ENCODE data around the gene NCAPD3.
"Not testable (repeated sequence)": the region's sequence is repeated elsewhere in the genome, so short reads cannot be mapped to it uniquely, and the experiment has no call there.

NCAPD3 gene, protein sequence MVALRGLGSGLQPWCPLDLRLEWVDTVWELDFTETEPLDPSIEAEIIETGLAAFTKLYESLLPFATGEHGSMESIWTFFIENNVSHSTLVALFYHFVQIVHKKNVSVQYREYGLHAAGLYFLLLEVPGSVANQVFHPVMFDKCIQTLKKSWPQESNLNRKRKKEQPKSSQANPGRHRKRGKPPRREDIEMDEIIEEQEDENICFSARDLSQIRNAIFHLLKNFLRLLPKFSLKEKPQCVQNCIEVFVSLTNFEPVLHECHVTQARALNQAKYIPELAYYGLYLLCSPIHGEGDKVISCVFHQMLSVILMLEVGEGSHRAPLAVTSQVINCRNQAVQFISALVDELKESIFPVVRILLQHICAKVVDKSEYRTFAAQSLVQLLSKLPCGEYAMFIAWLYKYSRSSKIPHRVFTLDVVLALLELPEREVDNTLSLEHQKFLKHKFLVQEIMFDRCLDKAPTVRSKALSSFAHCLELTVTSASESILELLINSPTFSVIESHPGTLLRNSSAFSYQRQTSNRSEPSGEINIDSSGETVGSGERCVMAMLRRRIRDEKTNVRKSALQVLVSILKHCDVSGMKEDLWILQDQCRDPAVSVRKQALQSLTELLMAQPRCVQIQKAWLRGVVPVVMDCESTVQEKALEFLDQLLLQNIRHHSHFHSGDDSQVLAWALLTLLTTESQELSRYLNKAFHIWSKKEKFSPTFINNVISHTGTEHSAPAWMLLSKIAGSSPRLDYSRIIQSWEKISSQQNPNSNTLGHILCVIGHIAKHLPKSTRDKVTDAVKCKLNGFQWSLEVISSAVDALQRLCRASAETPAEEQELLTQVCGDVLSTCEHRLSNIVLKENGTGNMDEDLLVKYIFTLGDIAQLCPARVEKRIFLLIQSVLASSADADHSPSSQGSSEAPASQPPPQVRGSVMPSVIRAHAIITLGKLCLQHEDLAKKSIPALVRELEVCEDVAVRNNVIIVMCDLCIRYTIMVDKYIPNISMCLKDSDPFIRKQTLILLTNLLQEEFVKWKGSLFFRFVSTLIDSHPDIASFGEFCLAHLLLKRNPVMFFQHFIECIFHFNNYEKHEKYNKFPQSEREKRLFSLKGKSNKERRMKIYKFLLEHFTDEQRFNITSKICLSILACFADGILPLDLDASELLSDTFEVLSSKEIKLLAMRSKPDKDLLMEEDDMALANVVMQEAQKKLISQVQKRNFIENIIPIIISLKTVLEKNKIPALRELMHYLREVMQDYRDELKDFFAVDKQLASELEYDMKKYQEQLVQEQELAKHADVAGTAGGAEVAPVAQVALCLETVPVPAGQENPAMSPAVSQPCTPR (N-terminal part only)

DNA sequence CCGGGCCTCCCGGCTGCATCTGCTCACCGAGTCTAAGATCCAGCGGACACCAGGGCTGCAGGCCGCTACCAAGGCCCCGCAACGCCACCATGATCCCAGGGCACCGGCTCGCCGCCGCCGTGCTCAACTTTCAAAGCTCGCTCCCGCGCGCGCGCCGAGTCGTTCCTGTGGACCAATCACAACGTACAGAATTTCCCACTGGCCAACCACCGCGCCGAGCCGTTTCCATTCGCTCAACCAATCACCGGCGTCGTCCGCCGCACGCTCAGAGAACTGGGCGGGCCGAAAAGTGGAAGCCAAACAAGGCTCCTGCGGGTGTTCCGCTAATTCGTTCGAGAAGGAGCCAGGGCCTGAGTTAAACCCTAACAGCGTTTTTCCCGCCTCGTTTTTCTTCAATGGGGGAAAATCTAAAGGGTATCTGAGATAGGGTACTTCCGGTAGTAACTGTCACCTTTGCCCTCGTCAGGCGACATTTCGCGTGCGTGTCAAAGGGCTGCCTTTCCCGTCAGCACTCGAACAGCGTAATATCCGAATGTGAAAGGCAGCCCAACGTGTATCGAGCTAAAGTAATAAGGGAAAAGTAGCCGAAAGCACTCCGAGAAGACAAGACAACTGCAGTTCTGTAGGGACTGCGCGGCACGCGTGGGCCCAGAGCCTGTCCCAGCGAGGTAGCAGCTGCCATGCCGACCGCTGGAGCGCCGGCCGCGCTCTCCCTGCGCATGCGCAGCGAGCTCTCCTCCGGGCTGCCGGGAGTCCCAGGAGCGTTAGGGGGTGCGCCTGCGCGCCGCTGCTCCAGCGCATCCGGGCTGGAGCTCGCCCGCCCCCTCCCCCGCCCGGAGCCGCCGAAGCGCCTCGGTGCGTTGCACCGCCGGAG, at the start of gene NCAPD3, which contains the start of gene VPS26B:
Gene NCAPD3, minus strand, starts transcription at position 132 of the 874 bp plus-strand sequence. Its CDS starts 41 bp downstream, at position 91.
Gene VPS26B, plus strand, starts transcription at position 836 of the 874 bp plus-strand sequence. CDS start 452 bp downstream, outside the sequence.
- DNase-seq, result peak; percentile 99

DNA sequence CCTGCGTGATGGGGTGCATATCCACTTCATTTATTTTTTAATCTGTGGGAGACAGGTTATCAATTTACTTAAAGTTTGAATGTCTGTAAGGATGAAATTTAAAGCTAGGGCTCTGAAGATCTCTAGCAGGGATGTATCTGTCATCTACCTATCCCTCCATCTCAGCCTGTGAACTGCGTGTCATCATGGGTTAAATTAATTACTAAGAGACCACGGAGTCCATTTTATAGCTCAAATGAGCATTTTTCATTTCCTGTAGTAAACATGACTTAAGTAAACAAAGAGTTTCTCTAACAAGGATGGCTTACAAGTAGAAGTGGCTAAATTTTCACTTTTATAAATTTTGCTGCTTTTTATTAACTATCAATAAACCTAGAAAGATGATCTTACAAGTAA, 49.5 kb upstream of the NCAPD3 start:
- no peak for DNase-seq

DNA sequence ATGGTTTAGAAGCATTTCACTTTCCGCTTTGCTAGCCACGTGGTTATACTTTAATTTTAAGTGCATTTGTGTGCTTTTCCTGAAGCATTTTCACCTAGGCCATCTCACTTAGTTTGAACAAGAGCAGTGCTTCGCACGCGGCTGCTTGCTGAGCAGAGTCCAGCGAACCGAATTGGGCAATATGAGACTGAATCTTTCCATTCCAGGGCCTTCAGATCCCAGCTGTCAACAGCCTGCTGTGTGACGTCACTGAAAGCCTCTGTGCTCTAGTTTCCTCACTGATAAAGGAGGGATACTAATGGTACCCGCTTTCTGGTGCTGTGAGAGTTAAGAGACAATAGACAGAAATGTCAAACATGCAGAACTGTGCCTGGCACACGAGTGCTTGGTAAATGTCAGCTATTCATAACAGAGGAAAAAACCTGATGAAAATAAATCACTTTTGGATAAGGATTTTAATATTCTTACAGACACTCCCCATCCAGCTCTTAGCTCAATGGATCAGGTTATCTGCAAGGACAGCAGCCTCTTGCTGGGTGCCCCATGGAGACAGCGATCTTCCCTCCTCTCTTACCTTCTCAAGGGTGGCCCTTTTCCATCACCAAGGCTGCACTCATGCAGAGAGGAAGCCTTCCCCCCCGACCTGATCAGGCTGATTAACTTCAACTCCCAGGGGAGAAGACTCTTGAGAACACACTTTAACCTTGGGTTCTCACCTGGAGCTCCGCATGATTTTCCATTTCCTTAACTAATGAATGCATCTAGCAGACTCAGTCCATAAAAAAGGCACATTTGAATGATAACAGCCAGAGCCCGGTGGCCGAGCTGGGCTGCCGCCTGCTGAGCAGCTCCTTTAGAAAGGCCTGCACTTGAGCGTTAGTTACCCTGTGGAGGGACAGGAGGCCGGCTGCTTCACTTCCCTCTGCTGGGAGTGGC, 48.9 kb upstream of the NCAPD3 start:
- peak; percentile 76 for DNase-seq

DNA sequence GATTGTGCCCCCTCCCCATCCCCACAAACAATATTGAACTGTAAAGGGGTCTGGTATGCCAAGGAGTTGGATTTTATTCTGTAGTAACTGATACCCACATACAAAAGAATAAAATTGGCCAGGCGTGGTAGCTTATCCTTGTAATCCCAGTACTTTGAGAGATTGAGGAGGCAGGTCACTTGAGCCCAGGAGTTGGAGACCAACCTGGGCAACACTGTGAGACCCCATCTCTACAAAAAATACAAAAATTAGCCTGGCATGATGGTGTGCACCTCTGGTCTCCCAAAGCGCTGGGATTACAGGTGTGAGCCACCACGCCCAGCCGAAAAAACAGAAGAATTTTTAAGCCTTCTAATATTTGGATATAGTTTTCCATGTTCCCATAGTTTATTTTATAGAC, 48.2 kb upstream of the NCAPD3 start:
- no peak for DNase-seq

DNA sequence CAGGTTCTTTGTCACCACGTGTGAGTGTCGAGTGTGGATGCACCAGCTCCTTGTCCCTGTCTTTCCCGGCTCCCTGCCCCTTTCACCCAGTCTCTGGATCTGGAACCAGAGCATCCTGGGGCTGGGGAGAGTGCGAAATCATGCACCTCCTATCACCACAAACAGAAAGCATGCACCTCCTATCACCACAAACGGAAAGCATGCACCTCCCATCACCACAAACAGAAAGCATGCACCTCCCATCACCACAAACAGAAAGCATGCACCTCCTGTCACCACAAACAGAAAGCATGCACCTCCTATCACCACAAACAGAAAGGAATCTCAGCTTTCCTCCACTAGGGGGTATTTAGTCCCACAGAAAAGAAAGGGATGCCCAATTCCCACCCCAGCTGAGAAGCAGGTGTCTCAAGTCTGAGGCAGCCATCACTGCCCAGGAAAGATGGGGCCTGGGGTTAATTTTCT, 46.5 kb upstream of the NCAPD3 start:
- peak; percentile 39 for DNase-seq

DNA sequence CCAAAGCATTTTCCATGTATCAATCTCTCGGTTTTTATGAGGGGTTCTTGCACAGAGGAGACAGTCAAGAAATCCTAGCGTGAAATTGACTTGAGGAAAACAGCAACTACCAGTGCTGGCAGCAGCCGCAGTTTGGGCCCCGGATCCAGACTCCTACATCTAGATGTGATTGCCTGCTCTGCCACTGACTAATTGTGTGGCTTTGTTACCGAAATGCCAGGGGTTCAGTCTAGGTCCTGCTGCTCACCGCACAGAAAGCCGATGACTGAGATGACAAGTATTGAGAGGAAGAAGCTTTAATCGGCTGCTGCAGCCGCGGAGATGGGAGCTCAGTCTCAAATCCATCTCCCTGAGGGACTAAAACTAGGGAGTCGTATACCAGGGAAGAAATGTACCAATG, 44.2 kb upstream of the NCAPD3 start:
- no peak for DNase-seq

DNA sequence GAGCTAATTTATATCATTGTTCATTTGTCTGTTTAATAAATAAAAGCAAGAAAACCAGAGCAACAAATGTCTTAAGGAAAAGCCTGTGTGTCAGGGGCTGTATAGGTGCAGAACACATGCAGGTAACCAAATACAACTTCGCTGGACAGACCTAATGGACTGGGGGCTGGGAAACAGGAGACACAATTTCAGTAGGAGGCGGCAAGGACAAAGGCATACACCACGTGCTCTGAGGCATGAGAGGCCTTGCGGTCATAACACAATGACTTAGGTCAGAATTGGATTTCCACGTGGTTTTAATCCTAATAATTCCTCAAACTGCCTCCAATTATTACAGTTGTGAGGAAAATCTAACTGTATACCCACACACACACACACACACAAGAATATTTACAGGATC, 43.7 kb upstream of the NCAPD3 start:
- no peak for DNase-seq

DNA sequence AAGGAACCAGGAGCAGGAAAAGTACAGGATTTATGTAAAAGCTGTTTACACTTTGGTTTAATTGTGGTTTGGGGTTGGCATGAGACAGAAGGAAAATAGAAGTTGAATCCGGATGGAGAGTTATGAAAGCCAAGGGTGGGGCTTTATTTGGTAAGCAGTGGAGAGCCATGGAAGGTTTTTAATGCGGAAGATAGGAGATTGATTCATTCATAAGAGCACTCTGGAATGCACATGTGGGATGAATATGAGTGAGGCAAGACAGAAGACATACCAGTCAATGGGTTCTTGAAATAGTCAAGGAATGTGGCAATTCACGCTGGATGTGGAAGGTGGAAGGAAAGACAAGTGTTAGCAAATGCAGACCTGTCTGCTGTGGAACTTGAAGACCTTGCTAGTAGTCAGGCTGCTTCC, 43.1 kb upstream of the NCAPD3 start:
- no peak for DNase-seq

DNA sequence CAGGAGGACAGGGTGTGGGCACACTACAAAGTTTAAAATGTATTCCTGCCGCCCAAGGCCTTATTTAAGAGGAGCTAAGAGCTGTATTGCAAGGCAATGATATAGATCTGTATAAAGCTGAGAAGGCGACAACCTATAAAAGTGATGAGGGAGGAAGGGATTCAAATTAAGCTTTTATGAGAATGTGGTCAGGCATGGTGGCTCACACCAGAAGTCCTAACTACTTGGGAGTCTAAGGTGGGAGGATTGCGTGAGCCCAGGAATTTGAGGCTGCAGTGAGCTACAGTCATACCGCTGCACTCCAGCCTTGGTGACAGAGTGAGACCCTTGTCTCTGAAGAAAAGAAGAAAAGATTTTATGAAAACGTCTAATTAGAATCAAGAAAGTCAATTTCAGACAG, 42.7 kb upstream of the NCAPD3 start:
- DNase-seq, result no peak

DNA sequence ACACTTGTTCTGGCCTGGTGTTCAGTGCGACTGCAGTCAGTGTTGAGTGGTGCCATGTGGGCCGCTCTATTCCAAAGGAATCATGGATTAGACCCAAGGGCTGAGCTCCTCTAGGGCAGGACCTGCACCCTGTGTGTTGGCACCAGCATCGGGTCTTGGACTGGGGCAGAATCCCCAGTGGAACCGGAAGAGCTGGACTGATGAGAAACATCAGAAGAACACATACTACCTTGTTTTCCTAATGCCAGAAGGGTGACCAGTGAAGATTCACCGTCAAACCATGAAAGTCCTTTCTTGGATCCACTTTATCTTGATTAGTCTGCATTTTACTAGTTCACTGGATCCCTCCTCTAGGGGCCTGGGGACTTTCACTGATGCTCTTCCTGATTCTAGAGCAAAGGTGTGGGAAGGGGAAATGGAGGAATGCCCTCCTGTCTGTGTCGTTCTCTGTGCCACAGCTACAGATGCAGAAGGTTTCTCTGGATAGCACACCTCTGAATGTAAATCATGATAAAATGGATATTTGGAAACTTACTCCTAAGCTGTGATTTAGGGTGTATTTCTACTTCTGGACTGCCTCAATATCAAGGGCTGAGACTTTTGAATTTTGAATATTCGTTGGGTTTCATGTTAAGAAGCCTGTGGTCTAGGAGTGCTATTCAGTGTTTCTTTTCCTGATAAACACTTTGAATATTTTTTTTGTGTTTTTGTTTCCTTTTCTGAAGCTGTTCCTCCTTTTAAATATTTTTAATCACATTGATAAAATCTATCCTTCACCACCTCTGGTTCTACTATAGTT, 41.4 kb upstream of the NCAPD3 start:
- no peak for DNase-seq

DNA sequence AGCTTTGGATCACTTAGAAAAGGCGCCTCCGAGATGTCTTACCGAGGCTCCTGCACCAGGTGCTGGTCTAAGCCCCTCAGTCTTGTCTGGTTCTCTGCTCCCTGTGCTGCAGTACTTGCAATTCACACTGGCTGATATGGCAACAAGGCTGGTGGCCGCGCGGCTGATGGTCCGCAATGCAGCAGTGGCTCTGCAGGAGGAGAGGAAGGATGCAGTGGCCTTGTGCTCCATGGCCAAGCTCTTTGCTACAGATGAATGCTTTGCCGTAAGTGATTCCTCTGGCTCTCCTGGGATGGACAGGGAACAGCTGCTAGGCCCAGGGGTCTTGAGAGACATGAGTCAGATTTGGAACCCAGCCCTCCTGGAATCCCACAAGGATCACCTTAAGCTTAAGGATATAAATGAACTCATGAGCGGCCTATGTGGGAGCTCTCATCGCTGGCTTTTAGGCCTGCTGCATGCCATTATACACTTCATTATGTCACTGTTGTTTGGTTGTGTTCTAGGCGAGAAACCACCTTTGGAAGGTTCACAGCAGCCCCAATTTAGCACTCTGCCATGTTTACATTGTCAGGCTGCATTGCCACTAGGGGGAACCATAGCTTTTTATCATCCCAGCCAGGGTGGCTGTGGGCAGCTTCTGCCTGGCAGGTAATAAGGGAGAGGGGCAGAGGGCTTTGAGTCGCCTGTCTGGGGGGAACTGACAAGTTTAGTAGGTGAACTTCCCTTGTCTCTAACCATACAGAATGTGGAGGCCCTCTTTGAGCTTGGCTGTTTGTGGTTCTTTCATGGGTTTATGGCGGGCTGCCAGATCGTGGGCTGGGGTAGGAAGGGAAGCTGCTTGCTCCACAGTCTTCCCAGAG, 38.1 kb upstream of the NCAPD3 start:
- DNase-seq, result no peak

DNA sequence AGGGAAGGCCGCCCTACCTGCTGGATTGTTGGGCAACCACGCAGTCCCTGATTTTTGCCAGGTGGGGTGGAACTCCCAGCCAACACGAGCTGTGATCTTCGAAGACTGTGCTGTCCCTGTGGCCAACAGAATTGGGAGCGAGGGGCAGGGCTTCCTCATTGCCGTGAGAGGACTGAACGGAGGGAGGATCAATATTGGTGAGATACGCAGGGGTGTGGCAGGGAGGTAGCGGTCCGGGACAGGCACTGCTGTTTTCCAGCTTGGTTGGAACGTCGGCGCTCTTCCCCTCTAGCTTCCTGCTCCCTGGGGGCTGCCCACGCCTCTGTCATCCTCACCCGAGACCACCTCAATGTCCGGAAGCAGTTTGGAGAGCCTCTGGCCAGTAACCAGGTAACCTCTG, 37.2 kb upstream of the NCAPD3 start:
- DNase-seq, result no peak

DNA sequence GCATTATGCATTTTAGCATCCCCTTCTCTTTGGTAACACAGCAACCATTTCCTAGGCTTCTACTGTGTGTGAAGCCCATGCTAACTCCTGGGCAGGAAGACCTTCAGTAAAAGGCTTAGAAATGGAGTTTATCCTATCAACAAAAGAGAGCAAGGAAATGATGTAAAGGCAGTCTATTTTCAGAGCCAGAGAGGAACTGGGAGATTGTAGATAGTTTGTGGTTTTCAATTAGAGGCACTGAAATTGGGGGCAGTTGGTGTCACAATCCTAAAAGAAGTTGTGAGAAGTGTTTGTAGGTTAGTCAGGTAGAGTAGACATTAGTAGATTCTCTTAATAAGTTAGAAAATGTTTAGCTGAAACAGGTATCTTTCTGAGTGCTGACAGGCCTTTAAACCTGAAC, 36.7 kb upstream of the NCAPD3 start:
- no peak for DNase-seq

DNA sequence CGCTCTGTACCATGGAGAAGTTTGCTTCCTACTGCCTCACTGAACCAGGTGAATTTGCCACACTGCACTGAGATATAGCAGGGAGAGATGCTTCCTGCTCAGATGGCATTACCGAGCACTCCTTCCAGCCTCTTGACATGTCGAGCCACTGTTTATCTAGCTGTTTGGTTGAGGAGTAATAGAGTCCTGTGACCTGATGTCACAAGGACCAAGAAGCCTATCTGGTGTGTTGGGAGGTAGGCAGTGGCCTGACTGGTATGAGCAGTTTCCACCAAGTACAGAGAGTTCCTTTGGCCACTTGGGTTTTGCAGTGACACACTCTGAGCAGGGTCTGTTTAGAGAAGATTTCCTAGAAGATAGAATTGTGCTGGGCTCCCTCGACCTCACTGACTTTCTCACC, 34.8 kb upstream of the NCAPD3 start:
- no peak for DNase-seq

DNA sequence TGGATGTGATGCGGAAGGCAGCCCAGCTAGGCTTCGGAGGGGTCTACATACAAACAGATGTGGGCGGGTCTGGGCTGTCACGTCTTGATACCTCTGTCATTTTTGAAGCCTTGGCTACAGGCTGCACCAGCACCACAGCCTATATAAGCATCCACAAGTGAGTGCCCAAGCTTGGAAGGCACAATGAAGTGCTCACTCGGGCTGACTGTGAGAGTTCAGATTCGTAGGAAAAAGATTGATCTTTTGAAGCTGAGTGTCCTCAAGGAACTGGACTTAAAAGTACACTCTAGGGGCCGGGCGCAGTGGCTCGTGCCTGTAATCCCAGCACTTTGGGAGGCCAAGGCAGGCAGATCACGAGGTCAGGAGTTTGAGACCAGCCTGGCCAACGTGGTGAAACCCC, 33.3 kb upstream of the NCAPD3 start:
- DNase-seq, result no peak

DNA sequence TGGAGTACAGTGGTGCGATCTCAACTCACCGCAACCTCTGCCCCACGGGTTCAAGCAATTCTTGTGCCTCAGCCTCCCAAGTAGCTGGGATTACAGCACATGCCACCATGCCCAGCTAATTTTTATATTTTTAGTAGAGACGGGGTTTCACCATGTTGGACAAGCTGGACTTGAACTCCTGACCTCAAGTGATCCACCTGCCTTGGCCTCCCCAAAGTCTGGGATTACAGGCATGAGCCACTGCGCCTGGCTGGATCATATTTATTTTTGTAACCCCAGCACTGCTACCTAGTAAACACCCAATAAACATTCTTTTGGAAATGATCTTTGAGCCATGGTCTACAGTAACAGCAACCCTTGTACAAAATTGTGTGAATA, 31.4 kb upstream of the NCAPD3 start:
- not testable (repeated sequence) for DNase-seq

DNA sequence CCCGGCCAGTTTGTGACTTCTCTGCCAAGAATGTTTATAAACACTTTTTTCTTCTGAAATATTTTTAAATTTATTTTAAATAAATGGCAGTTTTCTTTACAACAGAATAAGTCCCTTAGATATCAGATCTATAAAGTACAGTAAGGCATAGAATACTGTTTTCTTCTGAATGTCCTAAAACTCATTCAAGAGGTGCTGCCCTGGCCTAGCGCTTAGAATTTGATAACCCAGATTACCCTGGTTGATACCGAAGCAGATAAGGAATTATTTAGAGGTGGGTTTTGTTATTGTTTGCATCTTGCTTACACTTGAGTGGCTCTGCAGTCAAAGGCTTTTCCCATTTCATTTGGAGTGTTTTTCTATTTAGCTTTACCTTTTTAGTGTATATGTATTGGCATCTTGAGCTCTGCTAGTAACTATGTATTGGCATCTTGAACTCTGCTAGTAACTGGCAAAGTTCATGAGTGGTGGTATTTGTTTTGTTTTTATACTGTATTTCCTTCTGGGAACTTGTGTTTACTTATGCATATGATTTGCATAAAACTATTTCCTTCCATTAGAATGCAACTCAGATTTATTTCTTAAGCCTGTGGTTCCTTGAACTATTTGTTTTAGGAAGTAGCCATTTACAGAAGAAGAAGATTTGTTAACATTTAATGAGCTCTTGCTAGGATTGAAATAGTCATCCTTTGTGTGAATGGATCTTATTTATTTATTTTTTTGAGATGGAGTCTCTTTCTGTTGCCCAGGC, 30.8 kb upstream of the NCAPD3 start:
- DNase-seq, result no peak
